DND-41 (cell line): ENCODE measurements around the gene MOB3B.

Source experiments
- ATAC-seq: fragments of 200-7000 bp; cut with Tn5 transposase; 3 replicates; pipeline ENCODE4 v1.9.1; 2021; ENCODE audit warnings: low read depth; ENCODE audit not compliant: insufficient read depth
- DNase-seq: peaks from one replicate; pipeline ENCODE4 v3.0.0-alpha.2; 2020
- H2AFZ ChIP-seq: 2 replicates; pipeline ENCODE4 v1.6.0; 2012; ENCODE audit warnings: low read depth, low read length
- H3K27ac ChIP-seq: 2 replicates; pipeline ENCODE4 v1.5.1; 2012; ENCODE audit warnings: low read length, inconsistent platforms
- H3K27me3 ChIP-seq: fragments of 200-600 bp; sonication (generic); 2 replicates; pipeline ENCODE4 v1.6.0; 2012; ENCODE audit warnings: low read length, mild to moderate bottlenecking, inconsistent platforms; ENCODE audit not compliant: insufficient read depth, poor library complexity
- H3K36me3 ChIP-seq: 2 replicates; pipeline ENCODE4 v1.5.1; 2012; ENCODE audit warnings: low read length, inconsistent platforms; ENCODE audit not compliant: insufficient read depth
- H3K4me1 ChIP-seq: 2 replicates; pipeline ENCODE4 v1.5.1; 2012; ENCODE audit warnings: mild to moderate bottlenecking, low read length; ENCODE audit not compliant: insufficient read depth
- H3K4me2 ChIP-seq: 2 replicates; pipeline ENCODE4 v1.6.0; 2012; ENCODE audit warnings: mild to moderate bottlenecking, moderate library complexity, low read length, inconsistent platforms; ENCODE audit not compliant: insufficient read depth
- H3K4me3 ChIP-seq, 2 experiments: fragments of 200-600 bp in 1 of 2; shearing (Covaris generic) in 1 of 2; 2 replicates each; pipeline ENCODE4 v1.5.1; 2012 to 2016; ENCODE audit warnings: inconsistent platforms in 2 of 2, low read length in 2 of 2, mild to moderate bottlenecking in 2 of 2, low read depth in 1 of 2, moderate library complexity in 1 of 2
- H3K79me2 ChIP-seq: 2 replicates; pipeline ENCODE4 v1.6.0; 2012; ENCODE audit warnings: low read length, inconsistent platforms; ENCODE audit not compliant: insufficient read depth
- H3K9ac ChIP-seq: 2 replicates; pipeline ENCODE4 v1.6.0; 2012; ENCODE audit warnings: low read depth, mild to moderate bottlenecking, inconsistent platforms, low read length, moderate library complexity
- H3K9me3 ChIP-seq: 2 replicates; pipeline ENCODE4 v1.5.1; 2012; ENCODE audit warnings: low read length, moderate library complexity, mild to moderate bottlenecking, inconsistent platforms; ENCODE audit not compliant: insufficient read depth, severe bottlenecking
- H4K20me1 ChIP-seq: 2 replicates; pipeline ENCODE4 v1.6.0; 2012; ENCODE audit warnings: low read length; ENCODE audit not compliant: insufficient read depth
- EZH2 ChIP-seq: IDR thresholded peaks from 3 replicates; pipeline ENCODE4 v1.6.1; 2012; ENCODE audit warnings: borderline replicate concordance, low read depth, mild to moderate bottlenecking, moderate library complexity, low read length, inconsistent platforms; ENCODE audit not compliant: severe bottlenecking
- TF ChIP-seq, protein P1 (sequence below): IDR thresholded peaks from 2 replicates; pipeline ENCODE4 v1.5.1; 2012; ENCODE audit warnings: borderline replicate concordance, low read length, moderate library complexity, mild to moderate bottlenecking; ENCODE audit not compliant: poor library complexity, severe bottlenecking; ENCODE audit errors: extremely low read depth

The MOB3B gene

DNA sequence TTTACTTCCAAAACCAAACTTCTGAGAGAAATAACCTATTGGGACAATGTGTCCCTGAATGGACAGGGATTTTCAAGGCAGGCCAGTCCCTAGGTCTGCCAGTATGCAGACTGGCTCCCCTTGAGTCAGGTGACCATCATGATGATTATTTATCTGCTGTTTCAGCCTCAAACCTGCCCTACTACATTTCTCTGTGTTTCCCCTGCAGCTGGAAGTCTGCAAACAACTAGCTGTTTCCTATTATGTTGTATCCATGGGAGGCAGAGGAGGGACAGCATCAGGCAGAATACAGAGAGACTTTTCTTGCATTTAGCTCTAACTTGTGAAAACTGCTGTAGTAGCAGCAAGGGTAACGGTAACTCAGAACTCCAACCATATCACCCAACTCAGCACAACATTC lies 41.7 kb downstream of the MOB3B start:
- Histone ChIP-seq H3K9ac (no peak overlapping the region), H3K79me2 (no peaks in the 10 kb centered on the region), H3K4me2 (no peak overlapping the region), H3K4me3 (no peak overlapping the region), H3K27me3 (no peaks in the 10 kb centered on the region), H2AFZ (no peak overlapping the region), H4K20me1 (no peaks in the 10 kb centered on the region), H3K36me3 (no peaks in the 10 kb centered on the region), H3K27ac (no peak overlapping the region), H3K9me3 (no peaks in the 10 kb centered on the region), H3K4me1 (no peaks in the 10 kb centered on the region)
- TF ChIP-seq EZH2, result no peak
- TF ChIP-seq, protein P1, sequence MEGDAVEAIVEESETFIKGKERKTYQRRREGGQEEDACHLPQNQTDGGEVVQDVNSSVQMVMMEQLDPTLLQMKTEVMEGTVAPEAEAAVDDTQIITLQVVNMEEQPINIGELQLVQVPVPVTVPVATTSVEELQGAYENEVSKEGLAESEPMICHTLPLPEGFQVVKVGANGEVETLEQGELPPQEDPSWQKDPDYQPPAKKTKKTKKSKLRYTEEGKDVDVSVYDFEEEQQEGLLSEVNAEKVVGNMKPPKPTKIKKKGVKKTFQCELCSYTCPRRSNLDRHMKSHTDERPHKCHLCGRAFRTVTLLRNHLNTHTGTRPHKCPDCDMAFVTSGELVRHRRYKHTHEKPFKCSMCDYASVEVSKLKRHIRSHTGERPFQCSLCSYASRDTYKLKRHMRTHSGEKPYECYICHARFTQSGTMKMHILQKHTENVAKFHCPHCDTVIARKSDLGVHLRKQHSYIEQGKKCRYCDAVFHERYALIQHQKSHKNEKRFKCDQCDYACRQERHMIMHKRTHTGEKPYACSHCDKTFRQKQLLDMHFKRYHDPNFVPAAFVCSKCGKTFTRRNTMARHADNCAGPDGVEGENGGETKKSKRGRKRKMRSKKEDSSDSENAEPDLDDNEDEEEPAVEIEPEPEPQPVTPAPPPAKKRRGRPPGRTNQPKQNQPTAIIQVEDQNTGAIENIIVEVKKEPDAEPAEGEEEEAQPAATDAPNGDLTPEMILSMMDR, result no peak
- ATAC-seq (no peak), DNase-seq (no peak)

GRCh38 chr9:27487128-27487640 lies 42.4 kb downstream of the MOB3B start:
- Histone ChIP-seq H3K4me2 (no peak overlapping the region), H3K36me3 (no peaks in the 10 kb centered on the region), H3K27me3 (no peaks in the 10 kb centered on the region), H3K79me2 (no peaks in the 10 kb centered on the region), H3K9me3 (no peaks in the 10 kb centered on the region), H4K20me1 (no peaks in the 10 kb centered on the region), H2AFZ (no peak overlapping the region), H3K4me3 (no peak overlapping the region), H3K9ac (no peak overlapping the region), H3K27ac (no peak overlapping the region), H3K4me1 (no peaks in the 10 kb centered on the region)
- no peak for ATAC-seq
- no peak for TF ChIP-seq EZH2
- TF ChIP-seq, protein P1, result no peak
- DNase-seq, result no peak

DNA sequence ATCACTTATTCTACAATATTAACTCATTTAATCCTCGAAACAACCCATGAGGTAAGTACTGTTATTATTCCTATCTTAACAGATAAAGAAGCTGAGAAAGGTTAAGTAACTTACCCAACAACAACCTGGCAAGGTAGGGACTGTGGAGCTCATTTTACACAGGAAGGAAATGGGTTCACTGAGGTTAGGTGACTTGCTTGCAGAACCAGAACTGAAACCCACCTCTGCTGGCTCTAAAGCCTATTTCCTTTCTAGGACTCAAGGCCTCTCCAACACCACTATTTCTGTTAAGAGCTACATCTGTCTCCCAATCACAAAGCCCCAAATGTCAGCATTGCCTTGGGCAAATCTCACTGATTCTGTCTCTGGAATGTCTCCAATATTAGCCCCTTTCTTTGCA lies 44.5 kb downstream of the MOB3B start:
- no peak for DNase-seq
- H3K4me1 ChIP-seq, result no peaks in the 10 kb centered on the region

More for the DNA sequence above, 44.5 kb downstream of the MOB3B start:
- no peak for TF ChIP-seq EZH2
- TF ChIP-seq, protein P1, result no peak
- H3K4me3 ChIP-seq, result no peak overlapping the region
- H2AFZ ChIP-seq, result no peak overlapping the region
- H3K27me3 ChIP-seq, result no peaks in the 10 kb centered on the region
- H3K4me2 ChIP-seq, result no peak overlapping the region
- no peaks in the 10 kb centered on the region for H3K36me3 ChIP-seq
- H3K9me3 ChIP-seq, result no peaks in the 10 kb centered on the region
- no peak for ATAC-seq
- no peak overlapping the region for H3K27ac ChIP-seq
- no peaks in the 10 kb centered on the region for H3K79me2 ChIP-seq
- no peak overlapping the region for H3K9ac ChIP-seq
- H4K20me1 ChIP-seq, result no peaks in the 10 kb centered on the region
